NCI-H446 (cell line): ENCODE results near the gene MAML3.
A peak's percentile ranks its signal among the peaks of the same experiment; 100 is the strongest.

ENCODE experiments used
- DNase-seq, 2 experiments: peaks; one replicate each; lab custom pipeline; 2025; lab: John Stamatoyannopoulos, UW

MAML3 gene

GRCh38 chr4:139900964-139901376 is 253.0 kb downstream of the MAML3 start:
- no peak for DNase-seq

- DNase-seq = no peak
Observed at GRCh38 chr4:139899346-139899745, 254.6 kb downstream of the MAML3 start.

- no peak for DNase-seq
Observed at GRCh38 chr4:139898293-139898692, 255.7 kb downstream of the MAML3 start.

GRCh38 chr4:139896091-139896604 is 257.8 kb downstream of the MAML3 start:
- no peak for DNase-seq

GRCh38 chr4:139893801-139894200 is 260.2 kb downstream of the MAML3 start:
- DNase-seq = no peak

GRCh38 chr4:139892973-139893736 is 260.8 kb downstream of the MAML3 start:
- no peak for DNase-seq

- DNase-seq = no peak
Observed at GRCh38 chr4:139890816-139891215, 263.2 kb downstream of the MAML3 start.

GRCh38 chr4:139889901-139890300 is 264.1 kb downstream of the MAML3 start:
- DNase-seq = no peak

- DNase-seq = no peak
Observed at GRCh38 chr4:139889264-139889663, 264.7 kb downstream of the MAML3 start.

- no peak for DNase-seq
Observed at GRCh38 chr4:139887962-139888735, 265.8 kb downstream of the MAML3 start.

- no peak for DNase-seq
Observed at GRCh38 chr4:139887376-139887802, 266.6 kb downstream of the MAML3 start.

GRCh38 chr4:139886798-139887197 is 267.2 kb downstream of the MAML3 start:
- DNase-seq = no peak

GRCh38 chr4:139884438-139884837 is 269.5 kb downstream of the MAML3 start:
- no peak for DNase-seq

GRCh38 chr4:139880841-139881240 is 273.1 kb downstream of the MAML3 start:
- peak in 1 of 2 experiments; percentile 61 for DNase-seq

- no peak for DNase-seq
Observed at GRCh38 chr4:139878050-139878449, 275.9 kb downstream of the MAML3 start.

- DNase-seq = peak in 1 of 2 experiments; percentile 43
Observed at GRCh38 chr4:139876337-139876941, 277.5 kb downstream of the MAML3 start.

- peak; percentile 68 to 75 for DNase-seq
Observed at GRCh38 chr4:139875411-139875825, 278.6 kb downstream of the MAML3 start.

- DNase-seq = no peak
Observed at GRCh38 chr4:139873111-139873860, 280.7 kb downstream of the MAML3 start.

GRCh38 chr4:139872274-139872673 is 281.7 kb downstream of the MAML3 start:
- DNase-seq = no peak

- DNase-seq = peak in 1 of 2 experiments; percentile 44
Observed at GRCh38 chr4:139869810-139870209, 284.2 kb downstream of the MAML3 start.

GRCh38 chr4:139866276-139866962 is 287.6 kb downstream of the MAML3 start:
- DNase-seq = peak in 1 of 2 experiments; percentile 42
